WTC11 (cell line): Measurements from ENCODE around the gene ZNF800. TPM values are rescaled to one million over a fixed set of nuclear protein-coding genes. Genes with fewer than 3 reads are reported as not detected.

Experiments
- ATAC-seq: fragments of 200-7000 bp; cut with Tn5 transposase; 2 replicates; pipeline ENCODE4 v1.10.0; 2021; ENCODE audit warnings: mild to moderate bottlenecking, moderate library complexity
- CTCF ChIA-PET: fragments of 300-600 bp; sonication (Branson Sonifier 250); formaldehyde crosslinking; loops from one replicate; lab custom pipeline; 2021; ENCODE audit warnings: antibody characterized with exemption; lab: Charles Lee
- POLR2A ChIA-PET: fragments of 350-600 bp; sonication (Branson Sonifier 250); formaldehyde crosslinking; loops from one replicate; lab custom pipeline; 2021; ENCODE audit warnings: antibody characterized with exemption; lab: Charles Lee
- DNase-seq: peaks from one replicate; pipeline ENCODE4 v3.0.0; 2021; ENCODE audit warnings: low spot score
- H3K27ac Mint-ChIP-seq: 2 replicates; pipeline ENCODE4 v1.8.0; 2021; ENCODE audit warnings: mixed read lengths
- H3K27me3 Mint-ChIP-seq: 2 replicates; pipeline ENCODE4 v1.8.0; 2021; ENCODE audit warnings: low read depth, mild to moderate bottlenecking, moderate library complexity, mixed read lengths
- H3K36me3 Mint-ChIP-seq: 2 replicates; pipeline ENCODE4 v1.8.0; 2021; ENCODE audit warnings: mixed read lengths
- H3K4me1 Mint-ChIP-seq: 2 replicates; pipeline ENCODE4 v1.8.0; 2022; ENCODE audit warnings: mixed read lengths
- H3K4me3 Mint-ChIP-seq: 2 replicates; pipeline ENCODE4 v1.8.0; 2021; ENCODE audit warnings: mild to moderate bottlenecking, moderate library complexity, mixed read lengths
- H3K9me3 Mint-ChIP-seq: 2 replicates; pipeline ENCODE4 v1.8.0; 2021; ENCODE audit warnings: mixed read lengths
- E2F1 ChIP-seq: sonication (generic); formaldehyde crosslinking; IDR thresholded peaks from 2 replicates; pipeline ENCODE4 v1.8.0; 2022; ENCODE audit warnings: mild to moderate bottlenecking, missing genetic modification reagents
- EMX1 ChIP-seq: fragments of 250-450 bp; sonication (Bioruptor Pico); IDR thresholded peaks from 2 replicates; pipeline ENCODE4 v1.8.0; 2021; ENCODE audit warnings: mild to moderate bottlenecking
- HMGA2 ChIP-seq: fragments of 250-450 bp; sonication (Bioruptor Pico); IDR thresholded peaks from 2 replicates; pipeline ENCODE4 v1.4.0; 2021; ENCODE audit warnings: mild to moderate bottlenecking, moderate library complexity
- MAX ChIP-seq: sonication (generic); formaldehyde crosslinking; IDR thresholded peaks from 2 replicates; pipeline ENCODE4 v1.8.0; 2022; ENCODE audit warnings: mild to moderate bottlenecking, missing genetic modification reagents
- MYBL2 ChIP-seq: sonication (generic); formaldehyde crosslinking; IDR thresholded peaks from 2 replicates; pipeline ENCODE4 v1.8.1; 2023; ENCODE audit warnings: mild to moderate bottlenecking, moderate library complexity, missing genetic modification reagents
- SMAD3 ChIP-seq: sonication (generic); formaldehyde crosslinking; IDR thresholded peaks from 2 replicates; pipeline ENCODE4 v1.8.0; 2022; ENCODE audit warnings: missing genetic modification reagents, mild to moderate bottlenecking, borderline replicate concordance
- SMAD4 ChIP-seq: sonication (generic); formaldehyde crosslinking; IDR thresholded peaks from 2 replicates; pipeline ENCODE4 v1.8.0; 2022; ENCODE audit warnings: mild to moderate bottlenecking, missing genetic modification reagents
- USF2 ChIP-seq: sonication (generic); formaldehyde crosslinking; IDR thresholded peaks from 2 replicates; pipeline ENCODE4 v1.8.1; 2023; ENCODE audit warnings: mild to moderate bottlenecking, missing genetic modification reagents, moderate library complexity
- ZBTB21 ChIP-seq: sonication (generic); formaldehyde crosslinking; IDR thresholded peaks from 2 replicates; pipeline ENCODE4 v1.8.1; 2023; ENCODE audit warnings: mild to moderate bottlenecking, missing genetic modification reagents, borderline replicate concordance
- ZNF219 ChIP-seq: sonication (generic); formaldehyde crosslinking; IDR thresholded peaks from 2 replicates; pipeline ENCODE4 v1.8.0; 2023; ENCODE audit warnings: missing genetic modification reagents, mild to moderate bottlenecking, borderline replicate concordance
- ZNF232 ChIP-seq: sonication (generic); formaldehyde crosslinking; IDR thresholded peaks from 2 replicates; pipeline ENCODE4 v1.8.0; 2022; ENCODE audit warnings: mild to moderate bottlenecking, missing genetic modification reagents
- ZNF317 ChIP-seq: sonication (generic); formaldehyde crosslinking; IDR thresholded peaks from 2 replicates; pipeline ENCODE4 v1.8.1; 2023; ENCODE audit warnings: low read depth, mild to moderate bottlenecking, moderate library complexity, missing genetic modification reagents, borderline replicate concordance
- ZNF671 ChIP-seq: fragments of 250-450 bp; sonication (Bioruptor Pico); IDR thresholded peaks from 2 replicates; pipeline ENCODE4 v1.8.0; 2021; ENCODE audit warnings: mild to moderate bottlenecking
- total RNA-seq: library from RNA; stranded (reverse); gene quantifications from 3 replicates; pipeline ENCODE4 v1.2.3, GENCODE V29; 2021
- TF ChIP-seq, protein P1 (sequence below): sonication (generic); formaldehyde crosslinking; IDR thresholded peaks from 2 replicates; pipeline ENCODE4 v1.8.1; 2023; ENCODE audit warnings: mild to moderate bottlenecking, missing genetic modification reagents
- TF ChIP-seq, protein P2 (sequence below): sonication (generic); formaldehyde crosslinking; IDR thresholded peaks from 2 replicates; pipeline ENCODE4 v1.8.1; 2023; ENCODE audit warnings: mild to moderate bottlenecking, missing genetic modification reagents
- TF ChIP-seq, protein P3 (sequence below): sonication (generic); formaldehyde crosslinking; IDR thresholded peaks from 2 replicates; pipeline ENCODE4 v1.8.1; 2023; ENCODE audit warnings: mild to moderate bottlenecking, moderate library complexity, missing genetic modification reagents

Gene ZNF800
- total RNA-seq, 1 experiment from 2014 or later = 5.7 TPM

- TF ChIP-seq ZBTB21 (CRISPR knock-in tag) (no peak), EMX1 (no peak)
- TF ChIP-seq, protein P1, sequence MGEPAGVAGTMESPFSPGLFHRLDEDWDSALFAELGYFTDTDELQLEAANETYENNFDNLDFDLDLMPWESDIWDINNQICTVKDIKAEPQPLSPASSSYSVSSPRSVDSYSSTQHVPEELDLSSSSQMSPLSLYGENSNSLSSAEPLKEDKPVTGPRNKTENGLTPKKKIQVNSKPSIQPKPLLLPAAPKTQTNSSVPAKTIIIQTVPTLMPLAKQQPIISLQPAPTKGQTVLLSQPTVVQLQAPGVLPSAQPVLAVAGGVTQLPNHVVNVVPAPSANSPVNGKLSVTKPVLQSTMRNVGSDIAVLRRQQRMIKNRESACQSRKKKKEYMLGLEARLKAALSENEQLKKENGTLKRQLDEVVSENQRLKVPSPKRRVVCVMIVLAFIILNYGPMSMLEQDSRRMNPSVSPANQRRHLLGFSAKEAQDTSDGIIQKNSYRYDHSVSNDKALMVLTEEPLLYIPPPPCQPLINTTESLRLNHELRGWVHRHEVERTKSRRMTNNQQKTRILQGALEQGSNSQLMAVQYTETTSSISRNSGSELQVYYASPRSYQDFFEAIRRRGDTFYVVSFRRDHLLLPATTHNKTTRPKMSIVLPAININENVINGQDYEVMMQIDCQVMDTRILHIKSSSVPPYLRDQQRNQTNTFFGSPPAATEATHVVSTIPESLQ = no peak
Measured at GRCh38 chr7:127377425-127377824, 15.1 kb downstream of the ZNF800 start (continued).

- ChIA-PET CTCF (no interaction called here), POLR2A (no interaction called here)
- H3K27me3 Mint-ChIP-seq = no peaks in the 10 kb centered on the region
- peaks cover 8% of the 10 kb centered on the region for H3K36me3 Mint-ChIP-seq
- H3K4me1 Mint-ChIP-seq = 0 out of 2 replicates have a peak, but pooled peaks cover under 1% of the 10 kb centered on the region
- no peak overlapping the region for H3K4me3 Mint-ChIP-seq
- no peaks in the 10 kb centered on the region for H3K9me3 Mint-ChIP-seq
- ATAC-seq = no peak
- H3K27ac Mint-ChIP-seq = no peak overlapping the region
- TF ChIP-seq ZNF219 (CRISPR knock-in tag) (no peak), ZNF232 (no peak), MYBL2 (CRISPR knock-in tag) (no peak), USF2 (CRISPR knock-in tag) (no peak), ZNF671 (CRISPR knock-in tag) (no peak), HMGA2 (CRISPR knock-in tag) (no peak), SMAD4 (no peak), ZNF317 (no peak), SMAD3 (CRISPR knock-in tag) (no peak)
- TF ChIP-seq, protein P2, sequence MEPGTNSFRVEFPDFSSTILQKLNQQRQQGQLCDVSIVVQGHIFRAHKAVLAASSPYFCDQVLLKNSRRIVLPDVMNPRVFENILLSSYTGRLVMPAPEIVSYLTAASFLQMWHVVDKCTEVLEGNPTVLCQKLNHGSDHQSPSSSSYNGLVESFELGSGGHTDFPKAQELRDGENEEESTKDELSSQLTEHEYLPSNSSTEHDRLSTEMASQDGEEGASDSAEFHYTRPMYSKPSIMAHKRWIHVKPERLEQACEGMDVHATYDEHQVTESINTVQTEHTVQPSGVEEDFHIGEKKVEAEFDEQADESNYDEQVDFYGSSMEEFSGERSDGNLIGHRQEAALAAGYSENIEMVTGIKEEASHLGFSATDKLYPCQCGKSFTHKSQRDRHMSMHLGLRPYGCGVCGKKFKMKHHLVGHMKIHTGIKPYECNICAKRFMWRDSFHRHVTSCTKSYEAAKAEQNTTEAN (CRISPR knock-in tag) = no peak
- DNase-seq = no peak
Measured at GRCh38 chr7:127375631-127376030, 16.9 kb downstream of the ZNF800 start.

DNA sequence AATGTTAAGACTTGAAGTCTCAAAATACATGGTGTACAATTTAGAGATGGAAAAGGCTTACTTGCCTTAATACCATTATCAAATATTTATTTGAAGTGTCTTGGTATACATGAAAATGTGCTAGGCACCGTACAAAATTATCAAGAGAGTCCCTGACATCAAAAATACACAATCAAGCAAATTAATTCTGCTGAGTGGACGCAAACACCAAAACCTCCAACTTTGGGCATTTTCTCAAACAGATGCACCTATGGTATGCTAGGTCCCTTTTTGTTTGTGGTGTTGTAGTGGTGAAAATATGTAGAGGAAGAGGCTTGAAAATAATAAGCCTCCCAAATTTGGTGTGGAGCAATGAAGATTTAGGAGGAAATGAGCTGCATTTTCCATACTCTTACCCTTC, 24.8 kb downstream of the ZNF800 start:
- ATAC-seq = no peak
- H3K9me3 Mint-ChIP-seq = no peaks in the 10 kb centered on the region
- POLR2A ChIA-PET = no interaction called here
- no peak overlapping the region for H3K4me3 Mint-ChIP-seq
- H3K36me3 Mint-ChIP-seq = no peaks in the 10 kb centered on the region
- TF ChIP-seq E2F1 (CRISPR knock-in tag) (no peak), MAX (CRISPR knock-in tag) (no peak)
- TF ChIP-seq, protein P3, sequence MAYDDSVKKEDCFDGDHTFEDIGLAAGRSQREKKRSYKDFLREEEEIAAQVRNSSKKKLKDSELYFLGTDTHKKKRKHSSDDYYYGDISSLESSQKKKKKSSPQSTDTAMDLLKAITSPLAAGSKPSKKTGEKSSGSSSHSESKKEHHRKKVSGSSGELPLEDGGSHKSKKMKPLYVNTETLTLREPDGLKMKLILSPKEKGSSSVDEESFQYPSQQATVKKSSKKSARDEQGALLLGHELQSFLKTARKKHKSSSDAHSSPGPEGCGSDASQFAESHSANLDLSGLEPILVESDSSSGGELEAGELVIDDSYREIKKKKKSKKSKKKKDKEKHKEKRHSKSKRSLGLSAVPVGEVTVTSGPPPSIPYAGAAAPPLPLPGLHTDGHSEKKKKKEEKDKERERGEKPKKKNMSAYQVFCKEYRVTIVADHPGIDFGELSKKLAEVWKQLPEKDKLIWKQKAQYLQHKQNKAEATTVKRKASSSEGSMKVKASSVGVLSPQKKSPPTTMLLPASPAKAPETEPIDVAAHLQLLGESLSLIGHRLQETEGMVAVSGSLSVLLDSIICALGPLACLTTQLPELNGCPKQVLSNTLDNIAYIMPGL = no peak
- TF ChIP-seq, protein P2 (CRISPR knock-in tag) = no peak
- no peaks in the 10 kb centered on the region for H3K4me1 Mint-ChIP-seq
- H3K27me3 Mint-ChIP-seq = no peaks in the 10 kb centered on the region
- no peak overlapping the region for H3K27ac Mint-ChIP-seq
- CTCF ChIA-PET = interaction anchor here (0.7 kb wide), 2 partner anchors 564 to 768 kb away, joined by 3 read pairs; no protein-coding TSS in a partner anchor
- no peak for DNase-seq
